Urinary bladder (tissue), 4 donors: Measurements from ENCODE around the gene CORO2A. TPM values are rescaled to one million over a fixed set of nuclear protein-coding genes. Genes with fewer than 3 reads are reported as not detected.

Experiments
- DNase-seq: peaks from one replicate; pipeline ENCODE4 v3.0.0-alpha.2; 2015; ENCODE audit errors: extremely low spot score
- H3K27ac ChIP-seq: one replicate; pipeline ENCODE4 v1.5.1; 2013; ENCODE audit warnings: low read depth, mild to moderate bottlenecking, moderate library complexity
- H3K36me3 ChIP-seq: one replicate; pipeline ENCODE4 v1.6.1; 2013; ENCODE audit warnings: mild to moderate bottlenecking, moderate library complexity; ENCODE audit not compliant: insufficient read depth
- H3K4me1 ChIP-seq: one replicate; pipeline ENCODE4 v1.6.1; 2013; ENCODE audit warnings: mild to moderate bottlenecking, moderate library complexity; ENCODE audit not compliant: insufficient read depth
- H3K4me3 ChIP-seq: one replicate; pipeline ENCODE4 v1.5.1; 2013; ENCODE audit warnings: low read depth, low read length
- WGBS: extraction: QIAGEN DNeasy Blood & Tissue Kit; methylation state at CpG from one replicate; pipeline ENCODE4 v1.1.7; 2013; 5-methylcytosine and 5-hydroxymethylcytosine counted together
- polyA plus RNA-seq: library from polyadenylated mRNA; stranded (reverse); fragments of 200-250 nt; gene quantifications from one replicate; pipeline ENCODE4 v1.2.3, GENCODE V29; 2013
- total RNA-seq: library from RNA; depleted of rRNA; stranded (reverse); fragments of >200 nt; gene quantifications from one replicate; pipeline ENCODE4 v1.2.3, GENCODE V29; 2014
- donor health status: healthy with polysubstance abuse.
- donor health status: healthy.

Gene CORO2A
- total and polyA plus RNA-seq, 2 donors = 3.4 to 4.1 TPM

GRCh38 chr9:98162613-98163012, 29.8 kb downstream of the CORO2A start:
- H3K27ac ChIP-seq = no peak overlapping the region
- H3K36me3 ChIP-seq = no peaks in the 10 kb centered on the region
- H3K4me1 ChIP-seq = no peaks in the 10 kb centered on the region
- DNase-seq = no peak
- no peak overlapping the region for H3K4me3 ChIP-seq
- WGBS = 90% methylated on average over 12 of the region's 12 CpGs

GRCh38 chr9:98161851-98162250, 30.6 kb downstream of the CORO2A start:
- H3K4me1 ChIP-seq = no peaks in the 10 kb centered on the region
- H3K27ac ChIP-seq = no peak overlapping the region
- H3K36me3 ChIP-seq = no peaks in the 10 kb centered on the region
- no peak for DNase-seq
- WGBS = 84% methylated on average over 4 of the region's 4 CpGs
- no peak overlapping the region for H3K4me3 ChIP-seq

GRCh38 chr9:98159790-98160189, 32.6 kb downstream of the CORO2A start:
- H3K4me1 ChIP-seq = no peaks in the 10 kb centered on the region
- no peaks in the 10 kb centered on the region for H3K36me3 ChIP-seq
- H3K27ac ChIP-seq = no peak overlapping the region
- H3K4me3 ChIP-seq = no peak overlapping the region
- 65% methylated on average over 6 of the region's 6 CpGs for WGBS
- DNase-seq = no peak

- Histone ChIP-seq H3K27ac (no peak overlapping the region), H3K4me1 (no peaks in the 10 kb centered on the region), H3K4me3 (no peak overlapping the region), H3K36me3 (no peaks in the 10 kb centered on the region)
- DNase-seq = no peak
- 86% methylated on average over 5 of the region's 5 CpGs for WGBS
Measured at GRCh38 chr9:98159301-98159700, 33.1 kb downstream of the CORO2A start.

- Histone ChIP-seq H3K36me3 (no peaks in the 10 kb centered on the region), H3K4me3 (no peak overlapping the region), H3K27ac (no peak overlapping the region), H3K4me1 (no peaks in the 10 kb centered on the region)
- DNase-seq = no peak
- WGBS = 67% methylated on average over 4 of the region's 4 CpGs
Measured at GRCh38 chr9:98158071-98158831, 34.2 kb downstream of the CORO2A start.

GRCh38 chr9:98157372-98157771, 35.1 kb downstream of the CORO2A start:
- WGBS = 93% methylated on average over 10 of the region's 10 CpGs
- Histone ChIP-seq H3K36me3 (no peaks in the 10 kb centered on the region), H3K4me3 (no peak overlapping the region), H3K4me1 (no peaks in the 10 kb centered on the region), H3K27ac (no peak overlapping the region)
- no peak for DNase-seq

- H3K4me3 ChIP-seq = no peak overlapping the region
- H3K27ac ChIP-seq = no peak overlapping the region
- H3K4me1 ChIP-seq = no peaks in the 10 kb centered on the region
- WGBS = 79% methylated on average over 2 of the region's 2 CpGs
- no peak for DNase-seq
- H3K36me3 ChIP-seq = no peaks in the 10 kb centered on the region
Measured at GRCh38 chr9:98154678-98155077, 37.8 kb downstream of the CORO2A start.

- no peaks in the 10 kb centered on the region for H3K36me3 ChIP-seq
- H3K4me1 ChIP-seq = no peaks in the 10 kb centered on the region
- no peak overlapping the region for H3K27ac ChIP-seq
- DNase-seq = no peak
- no peak overlapping the region for H3K4me3 ChIP-seq
Measured at GRCh38 chr9:98152526-98152925, 39.9 kb downstream of the CORO2A start.

GRCh38 chr9:98150721-98151120, 41.7 kb downstream of the CORO2A start:
- H3K4me3 ChIP-seq = no peak overlapping the region
- H3K27ac ChIP-seq = no peak overlapping the region
- H3K4me1 ChIP-seq = no peaks in the 10 kb centered on the region
- no peaks in the 10 kb centered on the region for H3K36me3 ChIP-seq
- WGBS = 71% methylated on average over 3 of the region's 3 CpGs
- DNase-seq = no peak

GRCh38 chr9:98150164-98150563, 42.3 kb downstream of the CORO2A start:
- 78% methylated on average over 7 of the region's 7 CpGs for WGBS
- H3K4me1 ChIP-seq = no peaks in the 10 kb centered on the region
- H3K36me3 ChIP-seq = no peaks in the 10 kb centered on the region
- H3K27ac ChIP-seq = no peak overlapping the region
- no peak for DNase-seq
- H3K4me3 ChIP-seq = no peak overlapping the region

- H3K36me3 ChIP-seq = no peaks in the 10 kb centered on the region
- WGBS = 46% methylated on average over 3 of the region's 3 CpGs
- H3K4me1 ChIP-seq = no peaks in the 10 kb centered on the region
- no peak overlapping the region for H3K27ac ChIP-seq
- DNase-seq = no peak
- no peak overlapping the region for H3K4me3 ChIP-seq
Measured at GRCh38 chr9:98149422-98149821, 43.0 kb downstream of the CORO2A start.

GRCh38 chr9:98148486-98148885, 44.0 kb downstream of the CORO2A start:
- WGBS = 78% methylated on average over 2 of the region's 2 CpGs
- no peak for DNase-seq
- Histone ChIP-seq H3K4me1 (no peaks in the 10 kb centered on the region), H3K27ac (no peak overlapping the region), H3K4me3 (no peak overlapping the region), H3K36me3 (no peaks in the 10 kb centered on the region)

GRCh38 chr9:98147582-98147981, 44.9 kb downstream of the CORO2A start:
- no peaks in the 10 kb centered on the region for H3K4me1 ChIP-seq
- H3K36me3 ChIP-seq = no peaks in the 10 kb centered on the region
- no peak overlapping the region for H3K27ac ChIP-seq
- 80% methylated on average over 2 of the region's 2 CpGs for WGBS
- no peak for DNase-seq
- H3K4me3 ChIP-seq = no peak overlapping the region

GRCh38 chr9:98146101-98146991, 46.1 kb downstream of the CORO2A start:
- WGBS = 69% methylated on average over 7 of the region's 7 CpGs
- Histone ChIP-seq H3K36me3 (no peaks in the 10 kb centered on the region), H3K4me1 (no peaks in the 10 kb centered on the region), H3K4me3 (no peak overlapping the region), H3K27ac (peak overlapping the region; percentile 84)
- peak; percentile 73 for DNase-seq
